RWPE2 (cell line): ENCODE data around the gene TPRN.
A peak's percentile ranks its signal among the peaks of the same experiment; 100 is the strongest.

Experiments
- ATAC-seq: fragments of 200-7000 bp; cut with Tn5 transposase; 3 replicates; pipeline ENCODE4 v1.9.1; 2021; ENCODE audit warnings: low read depth
- DNase-seq: peaks from one replicate; pipeline ENCODE4 v3.0.0-alpha.2; 2020; ENCODE audit warnings: low spot score
- H3K27ac ChIP-seq: fragments of 450-650 bp; 2 replicates; pipeline ENCODE4 v1.5.1; 2017; ENCODE audit warnings: mild to moderate bottlenecking; ENCODE audit not compliant: poor library complexity, severe bottlenecking
- H3K27me3 ChIP-seq: fragments of 250-450 bp; sonication (Bioruptor Pico); 2 replicates; pipeline ENCODE4 v1.5.1; 2021; ENCODE audit warnings: mild to moderate bottlenecking, moderate library complexity; ENCODE audit not compliant: insufficient read depth, poor library complexity, severe bottlenecking
- H3K36me3 ChIP-seq: fragments of 250-450 bp; sonication (Bioruptor Pico); 2 replicates; pipeline ENCODE4 v1.5.1; 2020; ENCODE audit warnings: low read depth, mild to moderate bottlenecking, moderate library complexity
- H3K4me1 ChIP-seq: fragments of 250-450 bp; sonication (Bioruptor Pico); 2 replicates; pipeline ENCODE4 v1.5.1; 2021; ENCODE audit warnings: mild to moderate bottlenecking, moderate library complexity; ENCODE audit not compliant: insufficient read depth, poor library complexity, severe bottlenecking
- H3K4me3 ChIP-seq: fragments of 250-450 bp; sonication (Bioruptor Pico); 2 replicates; pipeline ENCODE4 v1.5.1; 2021; ENCODE audit warnings: mild to moderate bottlenecking, moderate library complexity; ENCODE audit not compliant: severe bottlenecking
- H3K9me3 ChIP-seq: fragments of 250-450 bp; sonication (Bioruptor Pico); 2 replicates; pipeline ENCODE4 v1.5.1; 2021; ENCODE audit warnings: mild to moderate bottlenecking, moderate library complexity; ENCODE audit not compliant: severe bottlenecking
- CTCF ChIP-seq: fragments of 450-650 bp; IDR thresholded peaks from one replicate; pipeline ENCODE4 v1.5.1; 2017; ENCODE audit warnings: mild to moderate bottlenecking, moderate library complexity; ENCODE audit not compliant: poor library complexity, severe bottlenecking

TPRN gene

GRCh38 chr9:137200311-137201204 is at the start of gene TPRN:
Gene TPRN, minus strand, starts transcription at chr9:137200741. Its CDS starts 30 bp downstream, at chr9:137200711.
- H3K27me3 ChIP-seq = no peaks in the 10 kb centered on the region
- H3K9me3 ChIP-seq = no peaks in the 10 kb centered on the region
- H3K36me3 ChIP-seq = peaks cover 8% of the 10 kb centered on the region; the same call in 1 of the 2 replicates
- TF ChIP-seq CTCF = no peak
- peak within 1 kb of the TSS; percentile 32 for H3K27ac ChIP-seq
- DNase-seq = peak; percentile 100
- peak; percentile 93 for ATAC-seq
- peak within 1 kb of the TSS; percentile 88 for H3K4me3 ChIP-seq
- H3K4me1 ChIP-seq = peaks cover 13% of the 10 kb centered on the region

DNA sequence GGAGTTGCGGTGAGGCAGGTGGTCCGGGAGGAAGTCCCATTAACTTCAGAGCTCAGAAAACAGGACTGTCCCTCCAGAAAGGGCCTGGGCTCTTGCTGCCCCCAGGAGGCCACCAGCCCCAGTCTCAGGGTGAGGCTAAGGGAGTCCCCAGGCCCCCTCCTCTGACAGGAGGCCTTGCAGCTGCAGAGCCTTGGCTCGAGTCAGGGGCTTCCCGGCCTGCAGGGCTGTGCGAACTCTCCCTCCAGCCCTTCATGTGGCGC is 47.3 kb upstream of the TPRN start:
- DNase-seq (no peak), ATAC-seq (no peak)
- H3K9me3 ChIP-seq = no peaks in the 10 kb centered on the region
- peaks cover 11% of the 10 kb centered on the region for H3K36me3 ChIP-seq
- no peak overlapping the region for H3K27ac ChIP-seq
- no peak overlapping the region for H3K4me3 ChIP-seq
- TF ChIP-seq CTCF = no peak
- H3K4me1 ChIP-seq = peaks cover 3% of the 10 kb centered on the region
- no peaks in the 10 kb centered on the region for H3K27me3 ChIP-seq

- peaks cover 6% of the 10 kb centered on the region for H3K4me1 ChIP-seq
- no peak for TF ChIP-seq CTCF
- H3K4me3 ChIP-seq = no peak overlapping the region
- no peaks in the 10 kb centered on the region for H3K9me3 ChIP-seq
- DNase-seq (no peak), ATAC-seq (no peak)
- H3K27me3 ChIP-seq = no peaks in the 10 kb centered on the region
- H3K36me3 ChIP-seq = peaks cover 17% of the 10 kb centered on the region
- no peak overlapping the region for H3K27ac ChIP-seq
These were observed 46.8 kb upstream of the TPRN start for GRCh38 chr9:137247135-137247915.

- no peak for TF ChIP-seq CTCF
- Histone ChIP-seq H3K9me3 (no peaks in the 10 kb centered on the region), H3K4me3 (no peak overlapping the region), H3K27me3 (no peaks in the 10 kb centered on the region), H3K4me1 (peaks cover 6% of the 10 kb centered on the region), H3K36me3 (peaks cover 25% of the 10 kb centered on the region), H3K27ac (no peak overlapping the region)
- ATAC-seq (no peak), DNase-seq (no peak)
These were observed 45.2 kb upstream of the TPRN start for GRCh38 chr9:137245450-137246421.
